ENCODE data around the gene SNTB2. TPM values are rescaled to one million over a fixed set of nuclear protein-coding genes. Genes with fewer than 3 reads are reported as not detected.
A peak's percentile ranks its signal among the peaks of the same experiment; 100 is the strongest.

Gene SNTB2
- total and polyA plus RNA-seq, 7 experiments from 2014 or later, result 3.0 to 16.4 (median 11.2) TPM

- Mint-ChIP-seq H3K9me3 (no peaks in the 10 kb centered on the region), H3K36me3 (peaks cover 0 to 18% (median 6%) of the 10 kb centered on the region in 5 donors), H3K27me3 (no peaks in the 10 kb centered on the region), H3K4me1 (peaks cover 10 to 63% (median 50%) of the 10 kb centered on the region in 7 donors), H3K27ac (peak overlapping the region in 5 of 9 donors; percentile 19 to 86 (median 45)), H3K4me3 (peak overlapping the region in 9 of 10 donors; percentile 16 to 87 (median 69))
- no peak overlapping the region for H3K4me3 ChIP-seq (ENCODE audit: low read length)
- no peaks in the 10 kb centered on the region for H3K9me3 ChIP-seq (ENCODE audit: control insufficient read depth in 2 of 3, low read length in 3 of 3)
- no peak for ATAC-seq
- no peak for DNase-seq
- peak overlapping the region; percentile 62 for H3K27ac ChIP-seq (ENCODE audit: low read depth, low read length)
- POLR2A ChIA-PET, result interaction anchor here (0.8 to 4.6 kb wide), 5 partner anchors 10 to 485 kb away, joined by 4 to 46 read pairs (median 13); partner anchors contain the start of genes COG8 and NIP7
- H3K36me3 ChIP-seq (ENCODE audit: control insufficient read depth in 2 of 3, insufficient read depth in 3 of 3, low read length in 3 of 3), result peaks cover 0 to 55% (median 0%) of the 10 kb centered on the region in 3 experiments
- H3K4me1 ChIP-seq (ENCODE audit: control insufficient read depth in 2 of 2, insufficient read depth in 2 of 2, low read length in 2 of 2), result peaks cover 13 to 31% of the 10 kb centered on the region in 2 donors
- CTCF ChIA-PET, result interaction anchor here (0.6 kb wide), 1 partner anchor 1443 kb away, joined by 5 read pairs; no protein-coding TSS in a partner anchor
- intact Hi-C loops (cut with micrococcal nuclease), result no loop called here
- H3K27me3 ChIP-seq (ENCODE audit: control insufficient read depth in 2 of 2, insufficient read depth in 2 of 2, low read length in 2 of 2), result no peaks in the 10 kb centered on the region
Observed at GRCh38 chr16:69327585-69328310, 140.8 kb downstream of the SNTB2 start.

GRCh38 chr16:69328854-69329316, 141.9 kb downstream of the SNTB2 start:
- H3K4me3 ChIP-seq (ENCODE audit: low read length), result peak overlapping the region; percentile 64
- ChIA-PET POLR2A (interaction anchor here (1.0 to 4.6 kb wide), 5 partner anchors 10 to 196 kb away, joined by 4 to 46 read pairs (median 5); partner anchors contain the start of genes CHTF8, COG8, NIP7 and UTP4), CTCF (interaction anchor here (1.4 to 2.4 kb wide), 2 partner anchors 12 to 16 kb away, joined by 4 to 13 read pairs; partner anchors contain the start of gene NIP7)
- no peaks in the 10 kb centered on the region for H3K27me3 ChIP-seq (ENCODE audit: control insufficient read depth in 2 of 2, insufficient read depth in 2 of 2, low read length in 2 of 2)
- Mint-ChIP-seq H3K27me3 (no peaks in the 10 kb centered on the region), H3K4me3 (peak overlapping the region; percentile 68 to 87 (median 76)), H3K36me3 (peaks cover 0 to 21% (median 8%) of the 10 kb centered on the region in 5 donors), H3K9me3 (no peaks in the 10 kb centered on the region), H3K27ac (peak overlapping the region in 8 of 9 donors; percentile 28 to 77 (median 46)), H3K4me1 (peaks cover 10 to 68% (median 56%) of the 10 kb centered on the region in 7 donors)
- DNase-seq, result no peak
- peaks cover 13 to 37% of the 10 kb centered on the region in 2 donors for H3K4me1 ChIP-seq (ENCODE audit: control insufficient read depth in 2 of 2, insufficient read depth in 2 of 2, low read length in 2 of 2)
- peaks cover 0 to 50% (median under 1%) of the 10 kb centered on the region in 3 experiments for H3K36me3 ChIP-seq (ENCODE audit: control insufficient read depth in 2 of 3, insufficient read depth in 3 of 3, low read length in 3 of 3)
- ATAC-seq, result no peak
- H3K27ac ChIP-seq (ENCODE audit: low read depth, low read length), result peak overlapping the region; percentile 90
- no peaks in the 10 kb centered on the region for H3K9me3 ChIP-seq (ENCODE audit: control insufficient read depth in 2 of 3, low read length in 3 of 3)
- intact Hi-C loops (cut with micrococcal nuclease), result no loop called here

GRCh38 chr16:69329369-69330285, 142.7 kb downstream of the SNTB2 start:
- ChIA-PET POLR2A (interaction anchor here (0.7 to 4.6 kb wide), 7 partner anchors 10 to 197 kb away, joined by 3 to 46 read pairs (median 5); partner anchors contain the start of genes CHTF8, COG8, NIP7 and UTP4), CTCF (interaction anchor here (0.6 to 2.4 kb wide), 4 partner anchors 11 to 180 kb away, joined by 3 to 13 read pairs (median 4); partner anchors contain the start of gene NIP7)
- intact Hi-C loops (cut with micrococcal nuclease), result loop anchor here (1.0 to 10.0 kb wide), 8 partner anchors 10 to 1245 kb away; partner anchors contain the start of genes COG8 (in 2 of the 2), NIP7 (in 2 of the 2), VPS4A (in 2 of the 2) and CHTF8 (in 1 of the 2)
- H3K27me3 Mint-ChIP-seq, result no peaks in the 10 kb centered on the region
- no peaks in the 10 kb centered on the region for H3K9me3 Mint-ChIP-seq
- no peaks in the 10 kb centered on the region for H3K9me3 ChIP-seq (ENCODE audit: control insufficient read depth in 2 of 3, low read length in 3 of 3)
- H3K4me3 Mint-ChIP-seq, result peak overlapping the region; percentile 68 to 87 (median 76)
- peaks cover 5 to 50% (median 5%) of the 10 kb centered on the region in 3 experiments for H3K36me3 ChIP-seq (ENCODE audit: control insufficient read depth in 2 of 3, insufficient read depth in 3 of 3, low read length in 3 of 3)
- H3K27ac ChIP-seq (ENCODE audit: low read depth, low read length), result peak overlapping the region; percentile 90
- DNase-seq (peak in 2 of 9 donors; percentile 25 to 33), ATAC-seq (peak; percentile 65)
- peak overlapping the region; percentile 64 for H3K4me3 ChIP-seq (ENCODE audit: low read length)
- no peaks in the 10 kb centered on the region for H3K27me3 ChIP-seq (ENCODE audit: control insufficient read depth in 2 of 2, insufficient read depth in 2 of 2, low read length in 2 of 2)
- H3K4me1 Mint-ChIP-seq, result peaks cover 16 to 72% (median 61%) of the 10 kb centered on the region in 7 donors
- H3K36me3 Mint-ChIP-seq, result peaks cover 0 to 26% (median 14%) of the 10 kb centered on the region in 5 donors
- H3K27ac Mint-ChIP-seq, result peak overlapping the region in 8 of 9 donors; percentile 17 to 77 (median 56)
- H3K4me1 ChIP-seq (ENCODE audit: control insufficient read depth in 2 of 2, insufficient read depth in 2 of 2, low read length in 2 of 2), result peaks cover 13 to 37% of the 10 kb centered on the region in 2 donors

GRCh38 chr16:69330286-69331109, 143.5 kb downstream of the SNTB2 start, which contains the start of gene PDF:
PDF (minus strand) TSS chr16:69330588; CDS start chr16:69330570, 18 bp downstream.
- peak within 1 kb of the TSS; percentile 69 to 87 (median 76) for H3K4me3 Mint-ChIP-seq
- H3K4me1 Mint-ChIP-seq, result peaks cover 16 to 72% (median 54%) of the 10 kb centered on the region in 7 donors
- H3K27ac Mint-ChIP-seq, result peak within 1 kb of the TSS; percentile 36 to 80 (median 62)
- ChIA-PET POLR2A (interaction anchor here (0.6 to 4.6 kb wide), 7 partner anchors 10 to 432 kb away, joined by 3 to 46 read pairs (median 4); partner anchors contain the start of genes COG8 and NIP7), CTCF (interaction anchor here (0.6 to 2.4 kb wide), 3 partner anchors 10 to 207 kb away, joined by 3 to 13 read pairs (median 4); partner anchors contain the start of gene NIP7)
- DNase-seq (peak; percentile 61 to 91 (median 72)), ATAC-seq (peak; percentile 97)
- no peaks in the 10 kb centered on the region for H3K27me3 Mint-ChIP-seq
- H3K36me3 ChIP-seq (ENCODE audit: control insufficient read depth in 2 of 3, insufficient read depth in 3 of 3, low read length in 3 of 3), result peaks cover 10 to 52% (median 13%) of the 10 kb centered on the region in 3 experiments
- H3K27me3 ChIP-seq (ENCODE audit: control insufficient read depth in 2 of 2, insufficient read depth in 2 of 2, low read length in 2 of 2), result no peaks in the 10 kb centered on the region
- peaks cover 4 to 26% (median 14%) of the 10 kb centered on the region in 5 donors for H3K36me3 Mint-ChIP-seq
- peak within 1 kb of the TSS; percentile 90 for H3K27ac ChIP-seq (ENCODE audit: low read depth, low read length)
- H3K4me3 ChIP-seq (ENCODE audit: low read length), result peak within 1 kb of the TSS; percentile 64
- H3K9me3 ChIP-seq (ENCODE audit: control insufficient read depth in 2 of 3, low read length in 3 of 3), result no peaks in the 10 kb centered on the region
- intact Hi-C loops (cut with micrococcal nuclease), result loop anchor here (1.0 to 10.0 kb wide), 8 partner anchors 9 to 1246 kb away; partner anchors contain the start of genes COG8 (in 2 of the 2), NIP7 (in 2 of the 2), VPS4A (in 2 of the 2) and CHTF8 (in 1 of the 2)
- H3K9me3 Mint-ChIP-seq, result no peaks in the 10 kb centered on the region
- peaks cover 13 to 37% of the 10 kb centered on the region in 2 donors for H3K4me1 ChIP-seq (ENCODE audit: control insufficient read depth in 2 of 2, insufficient read depth in 2 of 2, low read length in 2 of 2)

GRCh38 chr16:69334696-69335095, 147.7 kb downstream of the SNTB2 start:
- ChIA-PET CTCF (no interaction called here), POLR2A (interaction anchor here (1.0 kb wide), 1 partner anchor 13 kb away, joined by 3 read pairs; no protein-coding TSS in a partner anchor)
- no peaks in the 10 kb centered on the region for H3K9me3 ChIP-seq (ENCODE audit: control insufficient read depth in 2 of 3, low read length in 3 of 3)
- no peak overlapping the region for H3K27ac Mint-ChIP-seq
- H3K9me3 Mint-ChIP-seq, result no peaks in the 10 kb centered on the region
- no peak for ATAC-seq
- no peak for DNase-seq
- peaks cover 8 to 18% of the 10 kb centered on the region in 2 donors for H3K4me1 ChIP-seq (ENCODE audit: control insufficient read depth in 2 of 2, insufficient read depth in 2 of 2, low read length in 2 of 2)
- H3K27me3 ChIP-seq (ENCODE audit: control insufficient read depth in 2 of 2, insufficient read depth in 2 of 2, low read length in 2 of 2), result no peaks in the 10 kb centered on the region
- H3K36me3 Mint-ChIP-seq, result peaks cover 8 to 32% (median 20%) of the 10 kb centered on the region in 5 donors
- peaks cover 10 to 43% (median 18%) of the 10 kb centered on the region in 3 experiments for H3K36me3 ChIP-seq (ENCODE audit: control insufficient read depth in 2 of 3, insufficient read depth in 3 of 3, low read length in 3 of 3)
- intact Hi-C loops (cut with micrococcal nuclease), result loop anchor here in 1 of 2 donors (5.0 to 10.0 kb wide), 3 partner anchors 230 to 1250 kb away; partner anchors contain the start of genes NFAT5, NFATC3 and TANGO6
- H3K27ac ChIP-seq (ENCODE audit: low read depth, low read length), result no peak overlapping the region
- H3K4me1 Mint-ChIP-seq, result peaks cover 25 to 76% (median 47%) of the 10 kb centered on the region in 7 donors
- H3K4me3 ChIP-seq (ENCODE audit: low read length), result no peak overlapping the region
- peak overlapping the region in 1 of 10 donors; percentile 34 for H3K4me3 Mint-ChIP-seq
- H3K27me3 Mint-ChIP-seq, result no peaks in the 10 kb centered on the region

Data from naive thymus-derived CD4-positive, alpha-beta T cell (primary cell).